ENCODE measurements around the gene ERBB3.

GRCh38 chr12:56062996-56063395 is 17.0 kb upstream of the ERBB3 start:
- TF ChIP-seq CTCF (IDR thresholded peaks at IDR 0.05) (no peak), POLR2A (IDR thresholded peaks at IDR 0.05) (no peak)

Measured in breast epithelium (tissue), 3 donors.